Measurements from ENCODE around the gene LDLRAD4.
"Not testable (repeated sequence)": the region's sequence is repeated elsewhere in the genome, so short reads cannot be mapped to it uniquely, and the experiment has no call there.

Gene LDLRAD4

DNA sequence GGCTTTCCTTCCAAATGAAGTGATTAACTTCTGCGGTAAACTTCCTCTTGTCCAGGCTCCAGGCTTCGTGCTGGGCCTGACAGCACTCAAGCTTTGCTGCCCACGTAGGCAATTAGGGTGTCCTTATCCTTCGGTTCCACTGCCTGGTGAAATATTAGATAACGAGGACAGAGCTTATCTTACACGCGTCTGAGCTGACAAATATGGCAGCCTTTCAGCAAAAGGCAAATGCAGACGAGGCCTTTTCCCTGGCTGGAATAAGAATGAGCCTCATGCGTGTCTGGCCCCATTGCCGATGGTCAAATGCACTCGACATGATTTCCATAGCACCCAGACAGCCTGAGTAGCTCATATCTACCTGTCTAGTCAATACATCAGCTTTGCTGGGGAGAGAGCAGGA is 366.3 kb downstream of the LDLRAD4 start:
- DNase-seq, result no peak

DNA sequence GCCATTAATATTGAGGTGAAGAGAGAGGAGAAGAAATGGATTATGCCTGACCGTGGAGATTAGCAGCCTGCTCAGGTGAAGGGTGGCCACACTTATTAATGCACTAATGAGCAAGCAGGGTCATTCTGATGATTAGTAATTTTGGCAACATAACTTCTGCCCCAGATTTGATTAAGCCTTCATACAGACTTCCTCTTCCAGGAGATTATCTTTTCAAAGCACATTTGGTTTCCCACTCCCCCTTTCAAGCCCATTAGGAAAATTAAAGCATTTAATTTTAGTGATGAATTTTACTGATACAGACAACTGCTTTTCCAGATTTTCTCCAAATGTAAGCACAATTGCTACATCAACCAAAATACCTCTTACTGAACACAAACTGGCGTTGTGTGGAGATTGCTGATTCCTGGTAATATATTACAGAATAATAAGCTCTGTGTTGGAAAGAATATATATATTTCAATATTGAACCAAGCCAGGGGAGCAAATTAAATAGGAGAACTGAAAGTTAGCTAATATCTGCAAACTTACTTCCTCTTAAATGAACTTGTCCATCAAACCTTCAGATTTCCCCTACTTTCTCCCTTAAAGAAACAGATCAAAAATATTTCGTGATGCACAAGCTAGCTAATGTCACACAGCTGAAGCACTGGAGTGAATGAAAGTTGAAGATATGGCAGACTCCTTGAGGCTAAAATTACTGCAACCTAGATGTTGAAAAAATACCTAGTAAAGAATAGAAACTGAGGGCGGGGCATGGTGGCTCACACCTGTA is 367.0 kb downstream of the LDLRAD4 start:
- DNase-seq, result no peak

GRCh38 chr18:13587001-13587400 is 368.4 kb downstream of the LDLRAD4 start:
- no peak for DNase-seq

GRCh38 chr18:13587477-13587876 is 368.9 kb downstream of the LDLRAD4 start:
- no peak for DNase-seq

DNA sequence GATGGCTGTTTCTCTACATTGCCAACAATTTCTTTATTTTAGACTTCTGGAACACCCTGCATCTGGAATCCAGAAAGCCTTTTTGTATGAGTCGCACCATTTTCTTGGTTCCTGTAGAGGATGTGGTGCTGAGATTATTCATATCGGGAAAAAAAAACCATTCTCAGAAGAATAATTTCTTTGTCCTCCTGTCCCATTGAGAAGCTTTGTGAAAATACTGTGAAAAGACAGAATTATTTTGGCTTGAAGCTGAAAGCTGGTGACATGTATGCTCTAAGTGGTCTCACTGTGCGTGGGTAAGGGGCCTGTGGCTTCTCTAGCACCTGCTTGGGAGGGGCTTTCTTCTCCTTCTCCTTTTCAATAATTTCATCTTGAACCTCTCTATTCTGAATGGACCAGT is 369.4 kb downstream of the LDLRAD4 start:
- DNase-seq, result no peak

DNA sequence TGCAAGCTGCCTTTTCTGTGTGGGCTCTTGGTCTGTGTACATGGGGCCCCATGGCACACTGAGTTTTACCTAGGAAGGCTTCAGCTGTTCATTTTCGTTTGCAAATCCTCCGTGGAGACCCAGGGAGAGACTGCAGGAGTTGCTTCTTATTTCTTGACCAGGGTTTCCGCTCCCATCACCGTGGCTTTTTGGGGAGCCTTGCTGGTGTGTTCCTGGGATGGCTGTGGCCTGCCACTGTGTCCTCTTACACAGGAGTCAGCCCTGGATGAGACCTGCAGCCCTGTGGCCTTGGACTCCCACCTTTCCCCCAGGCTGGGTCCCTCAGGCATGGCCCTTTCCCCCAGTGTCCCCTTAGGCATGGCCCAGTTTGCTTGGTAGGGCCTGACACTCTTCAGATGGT is 370.8 kb downstream of the LDLRAD4 start:
- DNase-seq, result no peak

- no peak for DNase-seq
Observed at GRCh38 chr18:13589943-13590342, 371.4 kb downstream of the LDLRAD4 start.

GRCh38 chr18:13592246-13592645 is 373.7 kb downstream of the LDLRAD4 start:
- no peak for DNase-seq

- no peak for DNase-seq
Observed at GRCh38 chr18:13594551-13594950, 376.0 kb downstream of the LDLRAD4 start.

GRCh38 chr18:13597068-13597467 is 378.5 kb downstream of the LDLRAD4 start:
- DNase-seq, result no peak

DNA sequence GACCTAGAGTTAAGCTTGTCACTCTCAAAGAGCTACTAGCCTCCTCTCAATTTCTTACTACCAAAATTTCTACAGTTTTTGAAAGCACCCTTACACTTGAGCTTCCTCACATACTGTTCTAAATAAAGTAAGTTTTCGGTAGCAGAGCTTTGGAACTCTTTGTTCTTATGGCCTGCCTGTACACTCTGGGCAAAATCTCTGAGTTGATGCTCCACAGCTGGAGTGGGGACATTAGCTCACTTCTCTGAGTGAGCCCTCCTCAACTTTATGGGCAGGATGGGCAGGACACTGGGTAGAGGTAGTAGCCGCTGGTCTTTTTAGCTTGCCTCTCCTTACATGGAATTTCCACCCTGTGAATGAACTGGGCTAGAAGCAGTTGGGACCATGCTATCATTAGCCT is 380.0 kb downstream of the LDLRAD4 start:
- DNase-seq, result no peak

DNA sequence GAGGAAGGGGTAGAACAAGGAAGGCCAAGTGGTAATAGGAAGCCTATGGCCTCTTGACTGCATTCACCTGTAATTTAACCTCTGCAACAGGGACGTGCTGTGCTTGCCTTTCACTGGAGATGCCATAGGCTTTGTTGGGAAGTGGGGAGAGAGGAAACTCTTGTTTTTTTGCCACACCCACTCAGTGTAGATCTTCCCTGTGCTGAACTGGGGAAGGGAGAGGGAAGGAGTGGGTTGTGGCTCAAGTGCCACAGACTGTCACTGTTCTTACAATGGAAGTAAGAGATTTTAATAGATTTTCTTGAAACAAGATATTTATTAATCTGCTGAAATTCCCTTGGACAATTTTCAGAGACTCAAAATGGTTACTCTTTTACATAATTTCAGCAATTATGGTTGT is 380.5 kb downstream of the LDLRAD4 start:
- no peak for DNase-seq

GRCh38 chr18:13603304-13604019 is 384.9 kb downstream of the LDLRAD4 start:
- no peak for DNase-seq

- no peak for DNase-seq
Observed at GRCh38 chr18:13604786-13605185, 386.2 kb downstream of the LDLRAD4 start.

DNA sequence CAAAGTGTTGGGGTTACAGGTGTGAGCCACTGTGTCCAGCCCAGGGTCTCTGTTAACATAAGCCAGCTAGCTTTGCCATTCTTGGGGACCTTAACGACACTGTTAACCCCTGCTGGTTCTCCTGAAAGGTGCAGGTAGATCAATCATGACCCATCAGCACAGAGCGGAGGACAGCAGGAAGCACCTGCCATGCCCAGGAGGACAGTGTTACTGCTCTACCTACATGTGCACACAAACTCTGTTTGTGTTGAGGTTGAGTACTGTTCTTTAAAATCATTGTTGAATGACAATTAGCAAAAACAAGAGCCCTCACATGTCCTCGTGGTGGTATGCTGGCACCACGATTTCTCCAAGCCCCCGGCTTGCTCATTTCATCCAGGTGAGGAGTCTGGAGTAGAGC is 386.9 kb downstream of the LDLRAD4 start:
- no peak for DNase-seq

DNA sequence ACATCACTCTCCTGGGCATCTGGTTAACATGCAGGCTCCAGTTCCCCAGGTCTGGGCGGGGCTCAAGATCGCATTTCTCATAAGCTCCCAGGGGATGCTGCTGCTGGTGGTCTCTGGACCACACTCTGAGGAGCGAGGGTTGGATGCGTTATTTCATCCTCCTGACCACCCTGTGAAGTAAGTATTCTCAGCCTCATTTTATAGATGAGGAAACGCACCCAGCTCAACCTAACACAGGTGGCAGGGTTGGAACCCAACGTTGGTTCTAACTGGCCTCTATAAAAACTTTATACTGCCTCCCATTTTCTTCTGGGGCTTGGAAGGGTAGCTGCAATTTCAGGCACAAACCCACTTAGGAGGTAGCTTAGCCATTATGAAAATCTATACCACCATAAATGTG is 387.3 kb downstream of the LDLRAD4 start:
- DNase-seq, result no peak

DNA sequence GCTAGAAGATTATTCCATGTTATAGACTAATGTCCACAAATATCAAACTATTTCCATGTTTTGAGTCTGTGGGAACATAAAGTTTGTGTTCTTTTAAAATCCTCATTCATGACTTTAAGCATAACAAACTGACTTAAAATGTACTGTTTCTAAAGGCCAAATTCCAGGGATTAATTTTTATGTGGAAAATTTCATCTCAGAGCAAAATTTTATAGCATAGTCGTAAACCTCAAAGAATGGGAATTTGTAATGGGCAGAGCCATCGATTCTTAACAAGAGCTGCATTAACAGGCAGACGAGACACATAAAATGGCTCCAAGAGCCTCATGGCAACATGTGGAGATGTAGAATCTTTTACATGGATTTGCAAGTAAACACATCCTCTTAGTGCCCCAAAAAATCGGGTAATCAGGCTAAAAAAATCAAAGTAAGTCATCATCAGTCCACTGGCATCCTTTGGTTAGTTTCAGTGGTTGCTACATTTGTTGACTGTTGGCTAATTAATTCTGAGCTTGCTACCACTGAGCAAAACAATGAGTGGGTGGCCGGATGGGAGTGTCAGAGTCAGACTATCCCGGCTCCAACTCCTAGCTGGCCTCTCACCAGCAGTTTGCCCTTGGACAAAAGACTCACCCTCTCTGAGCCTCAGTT is 388.2 kb downstream of the LDLRAD4 start:
- DNase-seq, result no peak

DNA sequence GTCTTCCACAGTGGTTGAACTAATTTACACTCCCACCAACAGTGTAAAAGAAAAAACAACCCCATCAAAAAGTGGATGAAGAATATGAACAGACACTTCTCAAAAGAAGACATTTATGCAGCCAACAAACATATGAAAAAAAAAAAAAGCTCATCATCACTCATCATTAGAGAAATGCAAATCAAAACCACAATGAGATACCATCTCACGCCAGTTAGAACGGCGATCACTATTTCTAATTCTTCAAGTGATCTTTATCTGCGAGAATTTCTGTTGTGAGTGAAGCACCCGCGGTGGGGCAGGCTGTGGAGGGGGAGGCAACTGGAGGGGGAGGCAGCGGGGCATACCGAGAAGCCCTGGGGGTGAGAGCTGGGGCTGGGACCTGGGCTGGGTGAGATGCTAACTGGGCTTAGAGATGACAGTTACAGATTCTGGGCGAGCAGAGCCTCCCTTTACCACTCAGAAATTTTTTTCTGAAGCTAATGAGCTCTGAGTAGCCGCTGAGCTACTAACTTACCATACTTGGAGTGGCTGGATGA is 389.5 kb downstream of the LDLRAD4 start:
- not testable (repeated sequence) for DNase-seq

DNA sequence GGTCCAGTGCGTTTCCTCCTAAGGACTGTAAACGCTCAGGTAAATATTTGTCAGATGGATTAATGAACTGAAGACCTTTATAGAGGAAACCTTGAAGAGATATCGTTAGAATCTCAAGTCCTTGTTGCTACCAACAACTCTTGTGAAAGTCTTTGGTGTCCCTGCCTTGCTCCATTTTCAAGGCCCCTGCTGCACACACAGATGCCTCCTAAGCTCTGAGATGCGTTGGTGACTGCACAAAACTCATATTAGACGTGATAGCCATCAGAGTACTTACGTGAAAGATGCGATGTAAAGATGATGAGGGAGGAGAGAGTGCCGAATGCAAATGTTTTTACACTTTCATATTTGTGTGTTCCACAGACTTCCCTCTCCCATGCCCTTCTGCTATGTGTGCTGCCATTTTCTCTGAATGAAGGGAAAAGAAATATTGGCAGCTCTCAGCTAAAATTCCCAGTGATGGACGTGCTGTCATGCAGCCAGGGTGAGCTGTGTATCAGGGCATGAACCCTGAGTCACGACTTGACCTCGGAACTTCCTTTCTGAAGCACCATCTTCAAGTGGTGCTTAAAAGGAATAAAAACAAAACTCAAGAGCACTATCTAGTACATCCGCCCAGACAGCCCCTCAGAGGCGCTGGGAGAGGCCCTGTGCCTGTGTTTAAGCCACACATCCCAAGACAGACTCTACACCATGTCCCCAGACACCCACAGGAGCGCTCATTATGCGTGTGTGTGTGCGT is 390.4 kb downstream of the LDLRAD4 start:
- DNase-seq, result no peak

- no peak for DNase-seq
Observed at GRCh38 chr18:13610555-13611141, 392.1 kb downstream of the LDLRAD4 start.

DNA sequence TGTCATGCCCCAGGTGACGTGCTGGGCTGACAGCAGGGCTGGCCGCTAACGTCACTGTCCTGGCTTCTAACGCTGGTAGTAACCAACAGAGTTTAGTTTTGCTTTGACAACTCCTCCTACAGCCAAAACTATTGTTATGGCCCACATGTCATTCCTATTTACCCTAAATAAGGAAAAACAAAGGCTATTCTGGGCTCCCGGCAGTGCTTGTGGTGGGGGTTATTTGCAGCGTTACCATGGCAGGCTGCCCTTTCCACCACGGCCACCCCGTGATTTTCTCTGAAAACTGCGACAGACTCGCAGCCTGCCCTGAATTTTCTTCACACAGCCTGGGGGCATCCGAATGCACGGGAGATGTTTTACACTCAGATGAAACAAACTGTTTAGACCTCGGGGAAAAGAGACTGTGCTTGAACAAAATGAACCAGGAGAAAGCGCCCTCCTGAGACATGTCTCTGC is 392.6 kb downstream of the LDLRAD4 start:
- peak in 37 of 51 donors; percentile 30 to 92 (median 75) for DNase-seq

Measured in hypothalamus (tissue), 51 donors.